Vagina (tissue), 2 donors: ENCODE data around the gene SLC49A3.

Experiments used
- CTCF ChIP-seq, 3 experiments: fragments of 450-650 bp in 2 of 3; fragments of 200-600 bp in 1 of 3; sonication (generic) in 1 of 3; IDR thresholded peaks; one replicate each; pipeline ENCODE4 v1.5.1; 2017 to 2019; ENCODE audit warnings: antibody characterized with exemption in 3 of 3, mild to moderate bottlenecking in 2 of 3, moderate library complexity in 2 of 3
- POLR2A ChIP-seq, 2 donors: fragments of 450-650 bp; IDR thresholded peaks; one replicate each; pipeline ENCODE4 v1.6.1; 2017; ENCODE audit warnings: antibody characterized with exemption in 2 of 2, mild to moderate bottlenecking in 2 of 2, moderate library complexity in 2 of 2
- POLR2AphosphoS5 ChIP-seq, 2 donors: sonication (generic); formaldehyde crosslinking; IDR thresholded peaks; one replicate each; pipeline ENCODE4 v1.9.0; 2017; ENCODE audit warnings: antibody characterized with exemption in 2 of 2, mild to moderate bottlenecking in 2 of 2, low read depth in 1 of 2; ENCODE audit not compliant: insufficient read depth in 1 of 2

DNA sequence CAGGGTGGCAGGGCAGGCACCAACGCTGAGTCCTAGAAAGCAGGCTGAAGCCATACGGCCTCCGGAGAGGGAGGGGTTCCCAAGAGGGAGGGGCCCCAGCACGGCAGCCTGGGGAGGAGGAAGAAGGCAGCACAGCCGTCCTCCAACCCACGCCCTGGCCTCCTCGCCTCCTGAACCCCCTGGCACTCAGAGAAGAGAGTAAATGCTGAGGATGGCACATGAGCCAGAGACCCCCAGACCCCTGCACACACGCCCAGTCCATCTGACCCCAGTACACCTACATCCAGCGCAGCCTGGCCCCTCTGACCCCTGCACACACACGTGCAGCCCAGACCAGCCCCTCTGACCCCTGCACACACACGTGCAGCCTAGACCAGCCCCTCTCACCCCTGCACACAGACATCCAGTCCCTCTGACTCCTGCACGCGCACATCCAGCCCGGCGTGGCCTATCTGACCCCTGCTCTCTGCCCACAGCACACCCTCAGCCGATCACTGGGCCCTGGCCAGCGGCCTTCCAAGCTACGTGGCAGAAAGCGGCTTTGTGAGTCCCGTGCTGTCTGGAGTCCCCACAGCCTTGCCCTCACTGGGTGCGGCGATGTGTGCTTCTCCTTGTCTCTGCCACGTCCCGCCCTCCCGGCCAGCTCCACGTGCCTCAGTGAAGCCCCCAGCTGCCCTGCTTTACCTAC is 33.3 kb downstream of the SLC49A3 start:
- no peak for TF ChIP-seq CTCF (IDR thresholded peaks at IDR 0.05)
- no peak for TF ChIP-seq POLR2AphosphoS5 (IDR thresholded peaks at IDR 0.05; ENCODE audit: insufficient read depth in 1 of 2, low read depth in 1 of 2)
- TF ChIP-seq POLR2A (IDR thresholded peaks at IDR 0.05) = no peak
